Measurements from ENCODE around the gene FAAH2. TPM values are rescaled to one million over a fixed set of nuclear protein-coding genes. Genes with fewer than 3 reads are reported as not detected.

Gene FAAH2
- total and polyA plus RNA-seq, 9 of the 15 experiments (the other 6 are each of a cell fraction or from before 2014, with no cell fraction given): 0.07 to 1.1 (median 0.47) TPM

DNA sequence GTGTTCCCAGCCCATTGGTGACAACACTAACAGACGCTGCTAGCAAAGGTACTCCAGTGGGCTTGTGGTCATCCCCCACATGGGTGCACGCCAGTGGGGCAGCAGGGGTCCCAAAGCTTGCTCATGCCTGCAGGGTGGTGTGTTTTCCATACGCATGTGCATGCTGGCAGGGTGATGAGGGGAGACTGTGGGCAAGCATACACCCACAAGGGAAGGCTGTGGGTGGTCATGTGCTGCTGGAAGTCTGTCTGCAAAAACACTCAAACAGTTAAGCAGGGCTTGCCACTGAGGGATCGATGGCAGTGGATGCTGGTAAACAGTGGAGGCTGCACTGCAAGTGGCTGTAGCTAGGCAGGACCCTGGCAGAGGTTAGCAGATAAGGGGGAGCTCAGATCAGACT, 79.9 kb downstream of the FAAH2 start:
- FAIRE-seq (no peak), ATAC-seq (no peak), DNase-seq (ENCODE audit: extremely low read depth in 1 of 4, low spot score in 3 of 4) (no peak)
- ChIA-PET CTCF (ENCODE audit: low intra/inter-chr PET ratio) (no interaction called here), POLR2A (no interaction called here)
- no peaks in the 10 kb centered on the region for H3K4me1 ChIP-seq (replicated peaks in 1 of 2; ENCODE audit: control insufficient read depth in 2 of 2, insufficient read depth in 2 of 2, low read length in 2 of 2)
- H3K79me2 ChIP-seq (ENCODE audit: control insufficient read depth, insufficient read depth, low read length): no peaks in the 10 kb centered on the region
- H3K9ac ChIP-seq (ENCODE audit: insufficient read depth in 1 of 2, low read depth in 2 of 2, low read length in 2 of 2): no peak overlapping the region
- no peak overlapping the region for H3K4me3 ChIP-seq
- no peak overlapping the region for H3K27ac ChIP-seq (ENCODE audit: extremely low read depth, low read depth, low read length)
- H3K4me2 ChIP-seq (ENCODE audit: insufficient read depth, low read length): no peak overlapping the region
- no peak overlapping the region for H2AFZ ChIP-seq (ENCODE audit: low read depth, low read length)
- no TSS peak for BruUV-seq (replicated peaks)
- intact Hi-C loops (cut with micrococcal nuclease) (no loop called here), in situ Hi-C loops (cut with MboI) (no loop called here)
- no peaks in the 10 kb centered on the region for H3K27me3 ChIP-seq (ENCODE audit: control insufficient read depth in 2 of 2, insufficient read depth in 2 of 2, low read length in 2 of 2)
- no peaks in the 10 kb centered on the region for H3K9me1 ChIP-seq (ENCODE audit: control insufficient read depth, insufficient read depth, low read length)
- TF ChIP-seq POLR3A (IDR thresholded peaks at IDR 0.05; ENCODE audit: borderline replicate concordance, extremely low read depth, insufficient read depth, insufficient read length): no peak
- TF ChIP-seq CXXC5 (CRISPR knock-in tag; IDR thresholded peaks at IDR 0.05): no peak
- TF ChIP-seq PRMT5 (CRISPR knock-in tag; IDR thresholded peaks at IDR 0.05): no peak
- TF ChIP-seq GABPA (tag; conservative IDR thresholded peaks at IDR 0.05; ENCODE audit: low read depth): no peak
- TF ChIP-seq ZNF589 (CRISPR knock-in tag; IDR thresholded peaks at IDR 0.05; ENCODE audit: low read depth): no peak
- no peak for TF ChIP-seq MAFG (tag; conservative IDR thresholded peaks at IDR 0.05)
- no peak for TF ChIP-seq ZNF174 (CRISPR knock-in tag; IDR thresholded peaks at IDR 0.05)
- TF ChIP-seq, protein P1, sequence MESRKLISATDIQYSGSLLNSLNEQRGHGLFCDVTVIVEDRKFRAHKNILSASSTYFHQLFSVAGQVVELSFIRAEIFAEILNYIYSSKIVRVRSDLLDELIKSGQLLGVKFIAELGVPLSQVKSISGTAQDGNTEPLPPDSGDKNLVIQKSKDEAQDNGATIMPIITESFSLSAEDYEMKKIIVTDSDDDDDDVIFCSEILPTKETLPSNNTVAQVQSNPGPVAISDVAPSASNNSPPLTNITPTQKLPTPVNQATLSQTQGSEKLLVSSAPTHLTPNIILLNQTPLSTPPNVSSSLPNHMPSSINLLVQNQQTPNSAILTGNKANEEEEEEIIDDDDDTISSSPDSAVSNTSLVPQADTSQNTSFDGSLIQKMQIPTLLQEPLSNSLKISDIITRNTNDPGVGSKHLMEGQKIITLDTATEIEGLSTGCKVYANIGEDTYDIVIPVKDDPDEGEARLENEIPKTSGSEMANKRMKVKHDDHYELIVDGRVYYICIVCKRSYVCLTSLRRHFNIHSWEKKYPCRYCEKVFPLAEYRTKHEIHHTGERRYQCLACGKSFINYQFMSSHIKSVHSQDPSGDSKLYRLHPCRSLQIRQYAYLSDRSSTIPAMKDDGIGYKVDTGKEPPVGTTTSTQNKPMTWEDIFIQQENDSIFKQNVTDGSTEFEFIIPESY (CRISPR knock-in tag; IDR thresholded peaks at IDR 0.05): no peak
- no peak for TF ChIP-seq ZFP30 (CRISPR knock-in tag; IDR thresholded peaks at IDR 0.05; ENCODE audit: borderline replicate concordance)
- no peak for TF ChIP-seq ATF1 (CRISPR knock-in tag; IDR thresholded peaks at IDR 0.05)
- no peak for TF ChIP-seq ATF1 (tag; IDR thresholded peaks at IDR 0.05)
- TF ChIP-seq ZNF165 (CRISPR knock-in tag; IDR thresholded peaks at IDR 0.05; ENCODE audit: borderline replicate concordance): no peak
- no peak for TF ChIP-seq ZNF77 (CRISPR knock-in tag; IDR thresholded peaks at IDR 0.05)
- TF ChIP-seq XRCC4 (IDR thresholded peaks at IDR 0.05; ENCODE audit: extremely low read depth, insufficient read depth, insufficient read length): no peak
- TF ChIP-seq, protein P2, sequence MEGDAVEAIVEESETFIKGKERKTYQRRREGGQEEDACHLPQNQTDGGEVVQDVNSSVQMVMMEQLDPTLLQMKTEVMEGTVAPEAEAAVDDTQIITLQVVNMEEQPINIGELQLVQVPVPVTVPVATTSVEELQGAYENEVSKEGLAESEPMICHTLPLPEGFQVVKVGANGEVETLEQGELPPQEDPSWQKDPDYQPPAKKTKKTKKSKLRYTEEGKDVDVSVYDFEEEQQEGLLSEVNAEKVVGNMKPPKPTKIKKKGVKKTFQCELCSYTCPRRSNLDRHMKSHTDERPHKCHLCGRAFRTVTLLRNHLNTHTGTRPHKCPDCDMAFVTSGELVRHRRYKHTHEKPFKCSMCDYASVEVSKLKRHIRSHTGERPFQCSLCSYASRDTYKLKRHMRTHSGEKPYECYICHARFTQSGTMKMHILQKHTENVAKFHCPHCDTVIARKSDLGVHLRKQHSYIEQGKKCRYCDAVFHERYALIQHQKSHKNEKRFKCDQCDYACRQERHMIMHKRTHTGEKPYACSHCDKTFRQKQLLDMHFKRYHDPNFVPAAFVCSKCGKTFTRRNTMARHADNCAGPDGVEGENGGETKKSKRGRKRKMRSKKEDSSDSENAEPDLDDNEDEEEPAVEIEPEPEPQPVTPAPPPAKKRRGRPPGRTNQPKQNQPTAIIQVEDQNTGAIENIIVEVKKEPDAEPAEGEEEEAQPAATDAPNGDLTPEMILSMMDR (IDR thresholded peaks at IDR 0.05 in 2 of 3, conservative IDR thresholded peaks at IDR 0.05 in 1 of 3; ENCODE audit: insufficient read depth in 2 of 3, low read depth in 1 of 3, low read length in 3 of 3): no peak
- no peak for TF ChIP-seq STAT5B (CRISPR knock-in tag; IDR thresholded peaks at IDR 0.05)
- TF ChIP-seq, protein P3, sequence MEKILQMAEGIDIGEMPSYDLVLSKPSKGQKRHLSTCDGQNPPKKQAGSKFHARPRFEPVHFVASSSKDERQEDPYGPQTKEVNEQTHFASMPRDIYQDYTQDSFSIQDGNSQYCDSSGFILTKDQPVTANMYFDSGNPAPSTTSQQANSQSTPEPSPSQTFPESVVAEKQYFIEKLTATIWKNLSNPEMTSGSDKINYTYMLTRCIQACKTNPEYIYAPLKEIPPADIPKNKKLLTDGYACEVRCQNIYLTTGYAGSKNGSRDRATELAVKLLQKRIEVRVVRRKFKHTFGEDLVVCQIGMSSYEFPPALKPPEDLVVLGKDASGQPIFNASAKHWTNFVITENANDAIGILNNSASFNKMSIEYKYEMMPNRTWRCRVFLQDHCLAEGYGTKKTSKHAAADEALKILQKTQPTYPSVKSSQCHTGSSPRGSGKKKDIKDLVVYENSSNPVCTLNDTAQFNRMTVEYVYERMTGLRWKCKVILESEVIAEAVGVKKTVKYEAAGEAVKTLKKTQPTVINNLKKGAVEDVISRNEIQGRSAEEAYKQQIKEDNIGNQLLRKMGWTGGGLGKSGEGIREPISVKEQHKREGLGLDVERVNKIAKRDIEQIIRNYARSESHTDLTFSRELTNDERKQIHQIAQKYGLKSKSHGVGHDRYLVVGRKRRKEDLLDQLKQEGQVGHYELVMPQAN (IDR thresholded peaks at IDR 0.05; ENCODE audit: borderline replicate concordance): no peak
- no peaks in the 10 kb centered on the region for H3K9me3 ChIP-seq (replicated peaks; ENCODE audit: control insufficient read depth, insufficient read depth, low read depth, low read length)
- 0% methylated on average over 4 of the region's 4 CpGs for WGBS (ENCODE audit: insufficient coverage, low coverage, missing lambda C conversion rate)
- H3K36me3 ChIP-seq (ENCODE audit: control insufficient read depth, insufficient read depth, low read length): no peaks in the 10 kb centered on the region
- H4K20me1 ChIP-seq (replicated peaks; ENCODE audit: control insufficient read depth, insufficient read depth, low read length): no peaks in the 10 kb centered on the region

All from K562 (cell line).